Stimulated activated CD8-positive, alpha-beta memory T cell treated with anti-CD3 and anti-CD28 coated beads, Interleukin-7, amount 100 ng/mL, for 1 hour (primary cell): ENCODE measurements around the gene PODXL.
"Not testable (repeated sequence)": the region's sequence is repeated elsewhere in the genome, so short reads cannot be mapped to it uniquely, and the experiment has no call there.

ENCODE experiments used
- DNase-seq, 2 donors: peaks; one replicate each; pipeline ENCODE4 v3.0.0-alpha.2; 2020; ENCODE audit warnings: low read depth in 2 of 2

The PODXL gene

GRCh38 chr7:131538071-131538812 is 18.2 kb downstream of the PODXL start:
- DNase-seq, result no peak

- no peak for DNase-seq
These were observed 18.9 kb downstream of the PODXL start for GRCh38 chr7:131537571-131537978.

GRCh38 chr7:131536361-131536849 is 20.0 kb downstream of the PODXL start:
- no peak for DNase-seq

- no peak for DNase-seq
These were observed 22.6 kb downstream of the PODXL start for GRCh38 chr7:131533566-131534561.

- DNase-seq, result no peak
These were observed 23.3 kb downstream of the PODXL start for GRCh38 chr7:131533151-131533559.

GRCh38 chr7:131532570-131533091 is 23.8 kb downstream of the PODXL start:
- no peak for DNase-seq

GRCh38 chr7:131530137-131530536 is 26.3 kb downstream of the PODXL start:
- DNase-seq, result no peak

- no peak for DNase-seq
These were observed 26.8 kb downstream of the PODXL start for GRCh38 chr7:131529617-131530016.

GRCh38 chr7:131529179-131529578 is 27.2 kb downstream of the PODXL start:
- DNase-seq, result no peak

- DNase-seq, result no peak
These were observed 29.0 kb downstream of the PODXL start for GRCh38 chr7:131527456-131527855.

GRCh38 chr7:131525820-131526219 is 30.6 kb downstream of the PODXL start:
- no peak for DNase-seq

GRCh38 chr7:131524703-131525102 is 31.7 kb downstream of the PODXL start:
- no peak for DNase-seq

GRCh38 chr7:131524115-131524514 is 32.3 kb downstream of the PODXL start:
- no peak for DNase-seq

GRCh38 chr7:131522325-131522930 is 34.0 kb downstream of the PODXL start:
- no peak for DNase-seq

GRCh38 chr7:131521651-131522163 is 34.7 kb downstream of the PODXL start:
- no peak for DNase-seq

GRCh38 chr7:131518626-131519025 is 37.8 kb downstream of the PODXL start:
- DNase-seq, result no peak

GRCh38 chr7:131517218-131517923 is 39.1 kb downstream of the PODXL start:
- no peak for DNase-seq

- not testable (repeated sequence) for DNase-seq
These were observed 41.0 kb downstream of the PODXL start for GRCh38 chr7:131515471-131515870.

GRCh38 chr7:131513245-131514061 is 43.0 kb downstream of the PODXL start:
- peak; percentile 34 to 53 for DNase-seq
